Upper lobe of left lung (tissue), 6 donors: Measurements from ENCODE around the gene NR2E3. TPM values are rescaled to one million over a fixed set of nuclear protein-coding genes. Genes with fewer than 3 reads are reported as not detected.

Experiments
- ATAC-seq, 2 donors: fragments of 200-7000 bp; cut with Tn5 transposase; one replicate each; pipeline ENCODE4 v1.9.1; 2022; ENCODE audit warnings: mild to moderate bottlenecking in 2 of 2, moderate library complexity in 2 of 2; ENCODE audit not compliant: low FRiP score in 2 of 2
- DNase-seq, 2 donors: peaks; one replicate each; pipeline ENCODE4 v3.0.0-alpha.2; 2019 to 2020
- H3K27ac ChIP-seq, 4 donors: fragments of 200-600 bp; sonication (generic); one replicate each; pipeline ENCODE4 v1.5.1; 2016 to 2019
- H3K27me3 ChIP-seq, 4 donors: fragments of 200-600 bp; sonication (generic); one replicate each; pipeline ENCODE4 v1.5.1; 2017 to 2019
- H3K36me3 ChIP-seq, 4 donors: fragments of 200-600 bp; sonication (generic); one replicate each; pipeline ENCODE4 v1.5.1; 2016 to 2019
- H3K4me1 ChIP-seq, 4 donors: fragments of 200-600 bp; sonication (generic); one replicate each; pipeline ENCODE4 v1.5.1; 2018 to 2019
- H3K4me3 ChIP-seq, 4 donors: fragments of 200-600 bp; sonication (generic); one replicate each; pipeline ENCODE4 v1.5.1; 2017 to 2019; ENCODE audit warnings: mild to moderate bottlenecking in 2 of 4, moderate library complexity in 1 of 4
- H3K9me3 ChIP-seq, 4 donors: fragments of 200-600 bp; sonication (generic); one replicate each; pipeline ENCODE4 v1.5.1; 2018 to 2019
- EP300 ChIP-seq, 4 donors: sonication (generic); formaldehyde crosslinking; IDR thresholded peaks; one replicate each; pipeline ENCODE4 v1.5.1; 2017; ENCODE audit warnings: antibody characterized with exemption in 4 of 4, control low read depth in 2 of 4
- POLR2A ChIP-seq, 4 donors: fragments of 450-650 bp; IDR thresholded peaks; one replicate each; pipeline ENCODE4 v1.5.1; 2016 to 2017; ENCODE audit warnings: antibody characterized with exemption in 4 of 4, mild to moderate bottlenecking in 2 of 4
- POLR2AphosphoS5 ChIP-seq, 2 donors: sonication (generic); formaldehyde crosslinking; IDR thresholded peaks; one replicate each; pipeline ENCODE4 v1.5.1; 2017; ENCODE audit warnings: antibody characterized with exemption in 2 of 2
- WGBS, 2 donors: methylation state at CpG; one replicate each; pipeline ENCODE4 v1.1.5; 2017 to 2018; 5-methylcytosine and 5-hydroxymethylcytosine counted together
- total RNA-seq, 6 donors: library from RNA; depleted of rRNA in 4 of 6; stranded (reverse); fragments of >200 nt in 4 of 6; gene quantifications; one replicate each; pipeline versions ENCODE4 v1.1.0 to v1.2.1, GENCODE V29; 2016 to 2021
- TF ChIP-seq, protein P1 (sequence below), 6 experiments: fragments of 450-650 bp in 4 of 6; fragments of 200-600 bp in 2 of 6; sonication (generic) in 2 of 6; IDR thresholded peaks; one replicate each; pipeline ENCODE4 v1.5.1; 2016 to 2019; ENCODE audit warnings: antibody characterized with exemption in 6 of 6
- donor health status: DM: no; HTN: no; CAD: no; lungs with moderate emphysema.
- donor health status: DM: no; HTN: yes; CAD: no; lungs with severe emphysema.

NR2E3 gene
- total RNA-seq, 6 donors from 2014 or later, result 0.43 to 3.1 (median 1.5) TPM; not detected in 2

DNA sequence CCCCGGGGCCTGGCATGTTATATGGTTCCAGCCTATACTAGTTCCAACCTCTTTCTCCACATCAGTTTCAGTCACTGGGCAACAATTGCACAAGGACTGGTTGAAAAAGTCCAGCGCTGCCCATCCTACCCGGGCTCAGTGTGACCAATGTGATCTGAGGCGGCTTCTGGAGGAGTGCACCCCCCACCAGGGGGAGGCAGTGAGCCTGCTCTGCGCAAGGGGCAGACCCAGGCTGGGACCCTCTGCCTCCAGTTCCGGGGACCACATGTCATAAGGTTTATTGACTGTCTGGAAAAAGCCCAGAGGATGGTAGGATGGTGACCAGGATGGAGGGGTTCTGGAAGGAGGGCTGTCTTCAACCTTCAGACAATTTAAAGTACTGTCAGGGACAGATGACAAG lies 25.6 kb upstream of the NR2E3 start:
- DNase-seq (no peak), ATAC-seq (peak; percentile 13 to 38)
- H3K27ac ChIP-seq, result no peak overlapping the region
- no peaks in the 10 kb centered on the region for H3K9me3 ChIP-seq
- WGBS, 2 donors, result 71 to 72% methylated on average over 6 of the region's 6 CpGs
- H3K27me3 ChIP-seq, result no peaks in the 10 kb centered on the region
- H3K36me3 ChIP-seq, result no peaks in the 10 kb centered on the region
- no peak for TF ChIP-seq POLR2A (IDR thresholded peaks at IDR 0.05)
- TF ChIP-seq, protein P1, sequence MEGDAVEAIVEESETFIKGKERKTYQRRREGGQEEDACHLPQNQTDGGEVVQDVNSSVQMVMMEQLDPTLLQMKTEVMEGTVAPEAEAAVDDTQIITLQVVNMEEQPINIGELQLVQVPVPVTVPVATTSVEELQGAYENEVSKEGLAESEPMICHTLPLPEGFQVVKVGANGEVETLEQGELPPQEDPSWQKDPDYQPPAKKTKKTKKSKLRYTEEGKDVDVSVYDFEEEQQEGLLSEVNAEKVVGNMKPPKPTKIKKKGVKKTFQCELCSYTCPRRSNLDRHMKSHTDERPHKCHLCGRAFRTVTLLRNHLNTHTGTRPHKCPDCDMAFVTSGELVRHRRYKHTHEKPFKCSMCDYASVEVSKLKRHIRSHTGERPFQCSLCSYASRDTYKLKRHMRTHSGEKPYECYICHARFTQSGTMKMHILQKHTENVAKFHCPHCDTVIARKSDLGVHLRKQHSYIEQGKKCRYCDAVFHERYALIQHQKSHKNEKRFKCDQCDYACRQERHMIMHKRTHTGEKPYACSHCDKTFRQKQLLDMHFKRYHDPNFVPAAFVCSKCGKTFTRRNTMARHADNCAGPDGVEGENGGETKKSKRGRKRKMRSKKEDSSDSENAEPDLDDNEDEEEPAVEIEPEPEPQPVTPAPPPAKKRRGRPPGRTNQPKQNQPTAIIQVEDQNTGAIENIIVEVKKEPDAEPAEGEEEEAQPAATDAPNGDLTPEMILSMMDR (IDR thresholded peaks at IDR 0.05), result no peak
- TF ChIP-seq POLR2AphosphoS5 (IDR thresholded peaks at IDR 0.05), result no peak
- TF ChIP-seq EP300 (IDR thresholded peaks at IDR 0.05), result no peak
- H3K4me1 ChIP-seq, result peaks cover 6 to 9% (median 8%) of the 10 kb centered on the region in 4 donors
- no peak overlapping the region for H3K4me3 ChIP-seq

DNA sequence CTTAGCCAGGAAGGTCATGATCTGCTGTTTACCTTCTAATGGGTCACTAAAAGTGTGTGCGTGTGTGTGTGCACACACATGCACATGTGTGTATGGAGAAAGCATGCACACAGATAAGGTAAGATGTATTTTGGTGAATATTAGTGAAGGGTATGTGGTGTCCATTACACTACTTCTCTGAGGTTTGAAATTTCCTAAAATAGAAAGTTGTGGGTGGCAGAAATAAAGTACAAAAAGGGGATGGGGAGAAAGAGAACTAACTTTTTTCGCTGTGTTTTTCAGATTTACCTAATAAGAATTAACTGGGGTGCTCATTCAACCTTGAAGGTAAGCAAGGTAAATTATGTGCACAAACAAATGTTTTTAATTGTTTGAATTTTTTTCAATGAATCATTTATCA lies 24.4 kb upstream of the NR2E3 start:
- Histone ChIP-seq H3K27me3 (no peaks in the 10 kb centered on the region), H3K4me1 (no peaks in the 10 kb centered on the region), H3K4me3 (no peak overlapping the region), H3K27ac (no peak overlapping the region), H3K36me3 (no peaks in the 10 kb centered on the region), H3K9me3 (no peaks in the 10 kb centered on the region)
- DNase-seq (no peak), ATAC-seq (no peak)
- whole genome bisulfite sequencing, 2 donors, result 85 to 93% methylated on average over 2 of the region's 2 CpGs
- TF ChIP-seq, protein P1 (IDR thresholded peaks at IDR 0.05), result no peak
- no peak for TF ChIP-seq EP300 (IDR thresholded peaks at IDR 0.05)
- TF ChIP-seq POLR2A (IDR thresholded peaks at IDR 0.05), result no peak
- no peak for TF ChIP-seq POLR2AphosphoS5 (IDR thresholded peaks at IDR 0.05)

DNA sequence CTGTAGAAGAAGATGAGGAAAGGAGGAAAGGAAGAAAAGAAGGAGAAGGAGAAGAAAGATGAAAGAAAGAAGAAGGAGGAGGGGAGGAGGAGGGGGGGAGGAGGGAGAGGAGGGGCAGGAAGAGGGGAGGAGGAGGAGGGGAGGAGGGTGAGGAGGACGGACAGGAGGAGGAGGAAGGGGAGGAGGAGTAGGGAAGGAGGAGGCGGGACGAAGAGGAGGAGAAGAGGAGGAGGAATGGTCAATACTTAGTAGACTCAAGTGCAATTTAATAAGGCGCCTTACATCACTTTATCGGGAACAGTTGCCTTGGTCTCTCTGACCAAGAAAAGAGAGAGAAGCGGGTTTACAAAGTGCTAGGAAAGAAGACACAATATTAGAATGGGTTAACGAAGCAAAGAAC lies 23.7 kb upstream of the NR2E3 start:
- no peak for DNase-seq
- ATAC-seq, result no peak
- Histone ChIP-seq H3K4me3 (no peak overlapping the region), H3K36me3 (no peaks in the 10 kb centered on the region), H3K27me3 (no peaks in the 10 kb centered on the region), H3K9me3 (no peaks in the 10 kb centered on the region), H3K27ac (no peak overlapping the region), H3K4me1 (no peaks in the 10 kb centered on the region)
- 76 to 81% methylated on average over 7 of the region's 7 CpGs for WGBS, 2 donors
- no peak for TF ChIP-seq EP300 (IDR thresholded peaks at IDR 0.05)

DNA sequence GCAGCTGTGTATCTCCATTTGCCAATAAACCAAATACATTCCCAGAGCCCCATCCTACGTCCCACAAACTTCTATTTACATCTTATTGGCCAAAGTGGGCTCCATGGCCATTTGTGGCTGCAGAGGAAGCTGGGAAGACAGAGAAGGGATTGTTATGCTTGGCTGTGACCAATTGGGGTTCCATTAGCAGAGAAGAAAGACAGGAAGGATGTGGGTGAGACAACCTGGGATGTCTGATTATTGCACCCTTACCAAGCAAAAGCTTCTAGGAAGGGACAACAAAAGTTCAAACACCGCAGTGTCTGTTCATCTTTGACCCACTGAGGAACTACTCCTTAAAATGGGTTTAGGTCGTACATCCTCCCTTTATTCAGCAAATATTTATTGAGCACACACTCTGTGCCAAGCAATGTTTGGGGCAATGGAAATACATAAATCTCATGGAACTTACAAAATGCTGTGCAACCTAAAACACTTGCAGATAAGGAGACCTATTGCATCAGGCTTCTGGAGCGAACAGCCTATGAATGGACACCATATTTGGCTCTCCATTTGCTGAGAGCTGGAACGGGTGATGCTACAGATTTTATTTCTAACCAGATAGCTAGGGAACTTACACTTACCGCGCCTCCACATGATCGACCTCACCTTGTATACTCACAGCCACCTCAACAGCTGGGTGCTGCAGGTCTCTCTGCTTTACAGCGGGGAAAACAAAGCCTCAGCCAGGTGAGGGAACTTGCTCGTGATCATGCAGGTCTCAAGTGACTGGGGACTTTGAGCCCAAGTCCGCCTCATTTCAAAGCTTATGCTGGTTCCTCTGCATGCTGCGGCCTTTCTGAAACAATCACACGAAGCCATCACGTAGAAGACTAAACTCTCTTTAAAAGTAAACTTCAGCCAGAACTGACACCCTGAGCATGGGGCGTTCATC lies 21.4 kb upstream of the NR2E3 start:
- Histone ChIP-seq H3K4me3 (no peak overlapping the region), H3K27ac (no peak overlapping the region), H3K9me3 (no peaks in the 10 kb centered on the region), H3K4me1 (no peaks in the 10 kb centered on the region), H3K36me3 (no peaks in the 10 kb centered on the region), H3K27me3 (no peaks in the 10 kb centered on the region)
- ATAC-seq (no peak), DNase-seq (no peak)
- WGBS, 2 donors, result 90 to 91% methylated on average over 12 to 15 of the region's 15 CpGs
- TF ChIP-seq POLR2AphosphoS5 (IDR thresholded peaks at IDR 0.05) (no peak), POLR2A (IDR thresholded peaks at IDR 0.05) (no peak), EP300 (IDR thresholded peaks at IDR 0.05) (no peak)
- TF ChIP-seq, protein P1 (IDR thresholded peaks at IDR 0.05), result no peak

DNA sequence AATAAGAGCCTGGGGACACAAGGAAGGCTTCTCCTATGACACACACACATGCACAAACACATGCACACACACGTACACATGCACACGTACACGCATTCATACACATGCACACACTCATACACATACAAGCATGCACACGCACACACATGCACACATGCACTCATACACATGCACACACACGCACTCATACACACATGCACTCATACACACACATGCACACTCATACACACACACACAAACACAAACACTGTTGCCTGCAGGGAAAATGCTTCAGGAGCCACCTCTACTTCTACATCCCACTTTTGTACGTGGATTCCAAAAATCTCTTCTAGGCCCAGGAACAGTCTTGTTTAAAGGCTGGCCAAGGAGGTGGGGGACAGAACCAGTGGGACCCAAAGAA lies 20.7 kb upstream of the NR2E3 start:
- WGBS, 2 donors, result 88 to 95% methylated on average over 6 of the region's 6 CpGs
- no peak overlapping the region for H3K4me3 ChIP-seq
- DNase-seq (no peak), ATAC-seq (no peak)
- TF ChIP-seq, protein P1 (IDR thresholded peaks at IDR 0.05), result no peak
- TF ChIP-seq POLR2A (IDR thresholded peaks at IDR 0.05) (no peak), EP300 (IDR thresholded peaks at IDR 0.05) (no peak), POLR2AphosphoS5 (IDR thresholded peaks at IDR 0.05) (no peak)
- no peaks in the 10 kb centered on the region for H3K9me3 ChIP-seq
- H3K27ac ChIP-seq, result no peak overlapping the region
- H3K4me1 ChIP-seq, result no peaks in the 10 kb centered on the region
- no peaks in the 10 kb centered on the region for H3K36me3 ChIP-seq
- H3K27me3 ChIP-seq, result no peaks in the 10 kb centered on the region
